Muscle layer of colon (tissue), 2 donors: Measurements from ENCODE around the gene KDM2A.

ENCODE experiments used
- H3K27ac ChIP-seq: one replicate; pipeline ENCODE4 v1.7.0; 2013; ENCODE audit warnings: low read depth, mild to moderate bottlenecking, low read length, moderate library complexity
- H3K27me3 ChIP-seq, 2 donors: one replicate each; pipeline ENCODE4 v1.7.0; 2013; ENCODE audit warnings: low read length in 2 of 2, mild to moderate bottlenecking in 2 of 2; ENCODE audit not compliant: insufficient read depth in 2 of 2, control insufficient read depth in 1 of 2
- H3K36me3 ChIP-seq: one replicate; pipeline ENCODE4 v1.7.0; 2013; ENCODE audit warnings: mild to moderate bottlenecking, low read length; ENCODE audit not compliant: insufficient read depth
- H3K4me1 ChIP-seq: one replicate; pipeline ENCODE4 v1.7.0; 2013; ENCODE audit warnings: mild to moderate bottlenecking, low read length; ENCODE audit not compliant: insufficient read depth
- H3K4me3 ChIP-seq, 2 donors: one replicate each; pipeline ENCODE4 v1.7.0; 2013; ENCODE audit warnings: low read length in 2 of 2, low read depth in 1 of 2, mild to moderate bottlenecking in 1 of 2, moderate library complexity in 1 of 2
- H3K9ac ChIP-seq: one replicate; pipeline ENCODE4 v1.7.0; 2013; ENCODE audit warnings: low read length
- H3K9me3 ChIP-seq: one replicate; pipeline ENCODE4 v1.7.0; 2013; ENCODE audit warnings: mild to moderate bottlenecking, low read length
- donor health status: abdominal sarcoma.
- donor health status: Adenocarcinoma of cecum.

KDM2A gene

GRCh38 chr11:67286621-67287333 lies 167.7 kb downstream of the KDM2A start:
- Histone ChIP-seq H3K4me3 (no peak overlapping the region), H3K27ac (peak overlapping the region; percentile 87), H3K4me1 (peaks cover 33% of the 10 kb centered on the region), H3K27me3 (no peaks in the 10 kb centered on the region), H3K36me3 (peaks cover 48% of the 10 kb centered on the region), H3K9me3 (no peaks in the 10 kb centered on the region), H3K9ac (no peak overlapping the region)

- H3K4me1 ChIP-seq: peaks cover 33% of the 10 kb centered on the region
- H3K9ac ChIP-seq: peak overlapping the region; percentile 71
- peaks cover 45% of the 10 kb centered on the region for H3K36me3 ChIP-seq
- H3K27ac ChIP-seq: peak overlapping the region; percentile 87
- no peaks in the 10 kb centered on the region for H3K9me3 ChIP-seq
- no peaks in the 10 kb centered on the region for H3K27me3 ChIP-seq
- H3K4me3 ChIP-seq: peak overlapping the region in 1 of 2 donors; percentile 72
Measured at GRCh38 chr11:67287355-67288197, 168.5 kb downstream of the KDM2A start.

- Histone ChIP-seq H3K9ac (peak overlapping the region; percentile 71), H3K36me3 (peaks cover 39% of the 10 kb centered on the region), H3K9me3 (no peaks in the 10 kb centered on the region), H3K27me3 (no peaks in the 10 kb centered on the region), H3K4me3 (peak overlapping the region; percentile 60 to 72), H3K4me1 (peaks cover 33% of the 10 kb centered on the region), H3K27ac (peak overlapping the region; percentile 87)
Measured at GRCh38 chr11:67288198-67288451, 169.1 kb downstream of the KDM2A start.

GRCh38 chr11:67288452-67289225 lies 169.6 kb downstream of the KDM2A start:
- peaks cover 33% of the 10 kb centered on the region for H3K4me1 ChIP-seq
- no peaks in the 10 kb centered on the region for H3K9me3 ChIP-seq
- no peaks in the 10 kb centered on the region for H3K27me3 ChIP-seq
- peaks cover 34% of the 10 kb centered on the region for H3K36me3 ChIP-seq
- peak overlapping the region; percentile 71 for H3K9ac ChIP-seq
- H3K27ac ChIP-seq: peak overlapping the region; percentile 87
- peak overlapping the region; percentile 60 to 72 for H3K4me3 ChIP-seq

GRCh38 chr11:67289226-67289650 lies 170.2 kb downstream of the KDM2A start, which contains the start of gene ANKRD13D:
Gene ANKRD13D (plus strand): TSS chr11:67289303. CDS start chr11:67289461, 158 bp downstream.
- peak within 1 kb of the TSS; percentile 66 to 78 for H3K4me3 ChIP-seq
- H3K9ac ChIP-seq: peak within 1 kb of the TSS; percentile 71
- peak within 1 kb of the TSS; percentile 87 for H3K27ac ChIP-seq
- no peaks in the 10 kb centered on the region for H3K27me3 ChIP-seq
- no peaks in the 10 kb centered on the region for H3K9me3 ChIP-seq
- H3K4me1 ChIP-seq: peaks cover 33% of the 10 kb centered on the region
- H3K36me3 ChIP-seq: peaks cover 32% of the 10 kb centered on the region

GRCh38 chr11:67289651-67290479 lies 170.8 kb downstream of the KDM2A start:
- peak overlapping the region; percentile 15 for H3K9ac ChIP-seq
- H3K9me3 ChIP-seq: no peaks in the 10 kb centered on the region
- H3K27ac ChIP-seq: peak overlapping the region; percentile 81
- H3K4me1 ChIP-seq: peaks cover 33% of the 10 kb centered on the region
- H3K36me3 ChIP-seq: peaks cover 26% of the 10 kb centered on the region
- peak overlapping the region; percentile 66 to 78 for H3K4me3 ChIP-seq
- H3K27me3 ChIP-seq: no peaks in the 10 kb centered on the region

GRCh38 chr11:67290801-67291200 lies 171.7 kb downstream of the KDM2A start:
- Histone ChIP-seq H3K27me3 (no peaks in the 10 kb centered on the region), H3K36me3 (peaks cover 17% of the 10 kb centered on the region), H3K9ac (peak overlapping the region; percentile 15), H3K4me3 (peak overlapping the region in 1 of 2 donors; percentile 78), H3K4me1 (peaks cover 33% of the 10 kb centered on the region), H3K27ac (no peak overlapping the region), H3K9me3 (peaks cover 5% of the 10 kb centered on the region)

GRCh38 chr11:67291481-67292381 lies 172.7 kb downstream of the KDM2A start:
- Histone ChIP-seq H3K27ac (no peak overlapping the region), H3K4me3 (no peak overlapping the region), H3K9me3 (peaks cover 9% of the 10 kb centered on the region), H3K4me1 (peaks cover 33% of the 10 kb centered on the region), H3K36me3 (peaks cover 16% of the 10 kb centered on the region), H3K9ac (no peak overlapping the region), H3K27me3 (no peaks in the 10 kb centered on the region)

- Histone ChIP-seq H3K9me3 (peaks cover 9% of the 10 kb centered on the region), H3K27me3 (no peaks in the 10 kb centered on the region), H3K27ac (no peak overlapping the region), H3K4me1 (peaks cover 26% of the 10 kb centered on the region), H3K4me3 (no peak overlapping the region), H3K9ac (no peak overlapping the region), H3K36me3 (peaks cover 12% of the 10 kb centered on the region)
Measured at GRCh38 chr11:67292671-67293070, 173.6 kb downstream of the KDM2A start.

- Histone ChIP-seq H3K9me3 (peaks cover 9% of the 10 kb centered on the region), H3K4me3 (no peak overlapping the region), H3K4me1 (peaks cover 22% of the 10 kb centered on the region), H3K27ac (no peak overlapping the region), H3K36me3 (peaks cover 12% of the 10 kb centered on the region), H3K27me3 (no peaks in the 10 kb centered on the region), H3K9ac (no peak overlapping the region)
Measured at GRCh38 chr11:67293090-67293489, 174.0 kb downstream of the KDM2A start.
